ENCODE data around the gene CRYBA2. TPM values are rescaled to one million over a fixed set of nuclear protein-coding genes. Genes with fewer than 3 reads are reported as not detected.
A peak's percentile ranks its signal among the peaks of the same experiment; 100 is the strongest.

Gene CRYBA2
- total RNA-seq, 1 experiment from 2014 or later, result not detected

GRCh38 chr2:219023045-219023605 lies 29.9 kb upstream of the CRYBA2 start:
- no peak for DNase-seq (ENCODE audit: low spot score)

- no peak for DNase-seq (ENCODE audit: low spot score)
These were observed 29.4 kb upstream of the CRYBA2 start for GRCh38 chr2:219022616-219023015.

GRCh38 chr2:219022041-219022440 lies 28.8 kb upstream of the CRYBA2 start:
- DNase-seq (ENCODE audit: low spot score), result no peak

- DNase-seq (ENCODE audit: low spot score), result no peak
These were observed 28.4 kb upstream of the CRYBA2 start for GRCh38 chr2:219021591-219021990.

- no peak for DNase-seq (ENCODE audit: low spot score)
These were observed 27.6 kb upstream of the CRYBA2 start for GRCh38 chr2:219020604-219021365.

- no peak for DNase-seq (ENCODE audit: low spot score)
These were observed 26.2 kb upstream of the CRYBA2 start for GRCh38 chr2:219019436-219019835.

- DNase-seq (ENCODE audit: low spot score), result no peak
These were observed 25.5 kb upstream of the CRYBA2 start for GRCh38 chr2:219018726-219019125.

- no peak for DNase-seq (ENCODE audit: low spot score)
These were observed 25.1 kb upstream of the CRYBA2 start for GRCh38 chr2:219018286-219018685.

GRCh38 chr2:219017201-219017931 lies 24.1 kb upstream of the CRYBA2 start:
- DNase-seq (ENCODE audit: low spot score), result no peak

- DNase-seq (ENCODE audit: low spot score), result no peak
These were observed 23.5 kb upstream of the CRYBA2 start for GRCh38 chr2:219016721-219017120.

GRCh38 chr2:219010873-219011272 lies 17.7 kb upstream of the CRYBA2 start:
- DNase-seq (ENCODE audit: low spot score), result no peak

GRCh38 chr2:219010162-219010756 lies 17.0 kb upstream of the CRYBA2 start:
- DNase-seq (ENCODE audit: low spot score), result peak; percentile 24

- no peak for DNase-seq (ENCODE audit: low spot score)
These were observed 16.1 kb upstream of the CRYBA2 start for GRCh38 chr2:219009294-219009693.

- no peak for DNase-seq (ENCODE audit: low spot score)
These were observed 10.8 kb upstream of the CRYBA2 start for GRCh38 chr2:219003979-219004378.

- no peak for DNase-seq (ENCODE audit: low spot score)
These were observed 10.0 kb upstream of the CRYBA2 start for GRCh38 chr2:219003267-219003634.

GRCh38 chr2:219002395-219003266 lies 9.4 kb upstream of the CRYBA2 start:
- no peak for DNase-seq (ENCODE audit: low spot score)

- DNase-seq (ENCODE audit: low spot score), result no peak
These were observed 8.6 kb upstream of the CRYBA2 start for GRCh38 chr2:219001577-219002394.

- DNase-seq (ENCODE audit: low spot score), result no peak
These were observed 7.9 kb upstream of the CRYBA2 start for GRCh38 chr2:219001100-219001576.

GRCh38 chr2:219000569-219000960 lies 7.3 kb upstream of the CRYBA2 start:
- no peak for DNase-seq (ENCODE audit: low spot score)

- no peak for DNase-seq (ENCODE audit: low spot score)
These were observed 6.8 kb upstream of the CRYBA2 start for GRCh38 chr2:218999881-219000568.

Measured in A172 (cell line).